ENCODE measurements around the gene KIRREL3. TPM values are rescaled to one million over a fixed set of nuclear protein-coding genes. Genes with fewer than 3 reads are reported as not detected.

The KIRREL3 gene
- polyA plus RNA-seq, 1 experiment, result 2.3 TPM

DNA sequence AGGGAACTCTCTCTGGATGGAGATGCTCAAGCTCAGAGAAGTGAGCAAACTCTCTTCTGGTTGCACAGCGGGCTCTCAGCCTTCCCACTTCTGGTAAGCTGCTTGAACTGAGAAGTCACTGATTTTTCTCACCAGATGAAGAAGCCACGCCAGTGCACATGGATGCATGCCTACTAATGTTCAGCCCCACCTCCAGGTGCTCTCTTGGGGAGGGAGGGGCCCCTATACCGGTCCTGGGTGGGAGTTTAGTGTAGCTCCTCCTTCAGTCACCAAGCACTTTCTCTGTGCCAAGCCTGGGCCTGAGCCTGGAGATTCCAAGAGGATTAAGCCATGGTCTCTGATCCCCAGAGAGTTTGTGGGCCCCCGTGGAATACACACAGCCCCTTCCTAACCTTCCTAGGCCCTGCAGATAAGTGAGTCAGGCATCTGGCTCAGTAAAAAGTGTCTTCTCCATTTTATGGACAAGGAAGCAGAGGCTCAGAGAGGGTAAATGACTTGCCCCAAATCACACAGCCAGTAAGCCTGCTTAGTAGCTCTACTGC, 502.9 kb downstream of the KIRREL3 start:
- Histone ChIP-seq H3K27me3 (ENCODE audit: control insufficient read depth, insufficient read depth, low read length) (peaks cover 7% of the 10 kb centered on the region), H3K27ac (ENCODE audit: low read depth, low read length) (no peak overlapping the region), H3K4me3 (ENCODE audit: low read depth, low read length) (no peak overlapping the region), H3K9me3 (ENCODE audit: control insufficient read depth, insufficient read depth, low read length) (no peaks in the 10 kb centered on the region; the same call in 1 of the 2 replicates)
- CTCF ChIA-PET, result interaction anchor here (1.8 kb wide), 1 partner anchor 17 kb away, joined by 6 read pairs; no protein-coding TSS in a partner anchor
- TF ChIP-seq, protein P1, sequence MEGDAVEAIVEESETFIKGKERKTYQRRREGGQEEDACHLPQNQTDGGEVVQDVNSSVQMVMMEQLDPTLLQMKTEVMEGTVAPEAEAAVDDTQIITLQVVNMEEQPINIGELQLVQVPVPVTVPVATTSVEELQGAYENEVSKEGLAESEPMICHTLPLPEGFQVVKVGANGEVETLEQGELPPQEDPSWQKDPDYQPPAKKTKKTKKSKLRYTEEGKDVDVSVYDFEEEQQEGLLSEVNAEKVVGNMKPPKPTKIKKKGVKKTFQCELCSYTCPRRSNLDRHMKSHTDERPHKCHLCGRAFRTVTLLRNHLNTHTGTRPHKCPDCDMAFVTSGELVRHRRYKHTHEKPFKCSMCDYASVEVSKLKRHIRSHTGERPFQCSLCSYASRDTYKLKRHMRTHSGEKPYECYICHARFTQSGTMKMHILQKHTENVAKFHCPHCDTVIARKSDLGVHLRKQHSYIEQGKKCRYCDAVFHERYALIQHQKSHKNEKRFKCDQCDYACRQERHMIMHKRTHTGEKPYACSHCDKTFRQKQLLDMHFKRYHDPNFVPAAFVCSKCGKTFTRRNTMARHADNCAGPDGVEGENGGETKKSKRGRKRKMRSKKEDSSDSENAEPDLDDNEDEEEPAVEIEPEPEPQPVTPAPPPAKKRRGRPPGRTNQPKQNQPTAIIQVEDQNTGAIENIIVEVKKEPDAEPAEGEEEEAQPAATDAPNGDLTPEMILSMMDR (IDR thresholded peaks at IDR 0.05; ENCODE audit: low read depth, low read length), result no peak
- POLR2A ChIA-PET, result no interaction called here
- no peak for DNase-seq (ENCODE audit: low read depth, low spot score)

- H3K27ac ChIP-seq (ENCODE audit: low read depth, low read length), result no peak overlapping the region
- TF ChIP-seq, protein P1 (IDR thresholded peaks at IDR 0.05; ENCODE audit: low read depth, low read length), result no peak
- no peaks in the 10 kb centered on the region; the same call in 1 of the 2 replicates for H3K9me3 ChIP-seq (ENCODE audit: control insufficient read depth, insufficient read depth, low read length)
- CTCF ChIA-PET, result interaction anchor here (1.2 to 1.8 kb wide), 3 partner anchors 16 to 110 kb away, joined by 3 to 6 read pairs (median 4); no protein-coding TSS in a partner anchor
- peaks cover 7% of the 10 kb centered on the region for H3K27me3 ChIP-seq (ENCODE audit: control insufficient read depth, insufficient read depth, low read length)
- POLR2A ChIA-PET, result no interaction called here
- no peak for DNase-seq (ENCODE audit: low read depth, low spot score)
- H3K4me3 ChIP-seq (ENCODE audit: low read depth, low read length), result no peak overlapping the region
Measured at GRCh38 chr11:126496576-126497337, 503.8 kb downstream of the KIRREL3 start.

DNA sequence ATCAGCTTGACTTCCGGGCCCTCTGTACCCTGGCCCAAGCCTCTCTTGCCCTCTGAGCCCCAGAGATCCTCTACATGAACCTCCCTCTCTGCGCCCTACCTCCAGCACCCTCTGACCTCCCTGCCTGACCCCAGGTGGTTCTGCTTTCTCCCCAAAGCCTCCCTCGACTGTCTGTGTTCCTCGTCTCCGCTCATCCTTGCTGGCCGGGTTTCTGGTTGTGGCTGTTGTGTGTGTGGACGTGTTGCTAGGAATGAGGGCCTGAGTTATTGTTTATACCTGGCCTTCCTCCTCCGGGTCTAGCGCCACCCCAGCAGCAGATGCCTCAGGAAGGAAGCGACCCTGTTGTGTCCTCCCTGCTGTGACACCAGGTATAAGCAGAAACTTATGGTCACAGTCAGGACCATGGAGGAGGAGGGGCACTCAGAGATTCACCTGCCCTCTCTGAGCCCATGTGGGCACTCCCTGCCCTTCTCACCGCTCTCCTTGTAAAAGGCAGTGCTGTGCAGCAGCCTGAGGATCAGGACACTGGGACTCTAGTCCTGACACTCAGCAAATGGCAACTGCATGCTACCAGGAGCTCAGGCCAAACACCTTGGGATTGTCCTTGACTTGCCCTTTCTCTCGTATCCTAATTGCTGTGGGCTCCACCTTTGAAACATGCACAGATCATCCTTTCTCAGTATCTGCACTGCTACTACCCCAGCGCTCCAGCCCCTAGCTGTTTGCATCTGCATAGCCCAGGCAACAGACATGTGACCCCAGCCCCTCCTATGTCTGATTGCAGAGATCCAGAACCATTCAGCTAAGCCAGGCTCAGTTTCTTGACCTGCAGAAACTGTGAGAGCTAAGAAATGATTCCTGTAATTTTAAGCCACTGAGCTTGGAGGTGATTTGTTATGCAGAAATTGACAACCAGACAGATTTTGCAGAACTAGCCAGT, 505.0 kb downstream of the KIRREL3 start:
- Histone ChIP-seq H3K9me3 (ENCODE audit: control insufficient read depth, insufficient read depth, low read length) (no peaks in the 10 kb centered on the region; the same call in 1 of the 2 replicates), H3K27ac (ENCODE audit: low read depth, low read length) (no peak overlapping the region), H3K4me3 (ENCODE audit: low read depth, low read length) (no peak overlapping the region), H3K27me3 (ENCODE audit: control insufficient read depth, insufficient read depth, low read length) (peaks cover 7% of the 10 kb centered on the region)
- POLR2A ChIA-PET, result no interaction called here
- CTCF ChIA-PET, result interaction anchor here (1.2 kb wide), 2 partner anchors 15 to 112 kb away, joined by 3 to 4 read pairs; no protein-coding TSS in a partner anchor
- TF ChIP-seq, protein P1 (IDR thresholded peaks at IDR 0.05; ENCODE audit: low read depth, low read length), result no peak
- DNase-seq (ENCODE audit: low read depth, low spot score), result no peak

DNA sequence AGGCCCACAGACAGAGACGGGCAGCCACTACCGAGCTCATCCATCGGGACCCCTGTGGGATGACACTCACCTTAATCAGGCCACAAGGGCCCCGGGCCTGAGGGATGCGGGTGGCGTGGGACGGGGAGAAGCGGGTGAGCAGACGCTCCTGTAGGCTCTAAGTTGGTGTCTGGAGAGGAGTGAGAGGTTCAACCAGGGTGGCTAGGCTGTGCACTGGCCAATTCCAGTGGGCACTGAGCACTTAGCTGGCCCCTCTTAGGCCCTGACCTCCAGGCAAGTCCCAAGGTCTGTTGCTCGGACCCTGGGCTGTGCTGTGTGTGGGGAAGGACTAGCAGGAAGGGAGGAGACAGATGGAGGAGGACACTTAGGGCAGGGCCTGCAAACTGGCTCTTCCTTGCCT, 505.7 kb downstream of the KIRREL3 start:
- no peak for DNase-seq (ENCODE audit: low read depth, low spot score)
- Histone ChIP-seq H3K9me3 (ENCODE audit: control insufficient read depth, insufficient read depth, low read length) (no peaks in the 10 kb centered on the region; the same call in 1 of the 2 replicates), H3K27ac (ENCODE audit: low read depth, low read length) (no peak overlapping the region), H3K27me3 (ENCODE audit: control insufficient read depth, insufficient read depth, low read length) (peaks cover 7% of the 10 kb centered on the region), H3K4me3 (ENCODE audit: low read depth, low read length) (no peak overlapping the region)
- ChIA-PET POLR2A (no interaction called here), CTCF (interaction anchor here (1.1 kb wide), 1 partner anchor 14 kb away, joined by 4 read pairs; no protein-coding TSS in a partner anchor)
- TF ChIP-seq, protein P1 (IDR thresholded peaks at IDR 0.05; ENCODE audit: low read depth, low read length), result no peak
